HepG2 (cell line): Measurements from ENCODE around the gene RNF40. TPM values are rescaled to one million over a fixed set of nuclear protein-coding genes. Genes with fewer than 3 reads are reported as not detected.

Experiments
- ATAC-seq: fragments of 200-7000 bp; cut with Tn5 transposase; 3 replicates; pipeline ENCODE4 v1.9.1; 2020; ENCODE audit warnings: mild to moderate bottlenecking, moderate library complexity
- BruUV-seq: library from RNA; stranded (reverse); fragments of 400-500 nt; replicated peaks from 2 replicates; lab custom pipeline; 2021; lab: Mats Ljungman, UMichigan
- CTCF ChIA-PET: fragments of 300-600 bp; formaldehyde crosslinking; extraction: SDS; loops from one replicate; lab custom pipeline; 2021; ENCODE audit warnings: low total read pairs, inconsistent platforms, low intra/inter-chr PET ratio; lab: Yijun Ruan, JAX
- POLR2A ChIA-PET: fragments of 350-600 bp; sonication (Branson Sonifier 250); formaldehyde crosslinking; loops from one replicate; lab custom pipeline; 2020; ENCODE audit warnings: antibody characterized with exemption, inconsistent platforms; lab: Yijun Ruan, JAX
- DNase-seq: peaks from one replicate; pipeline ENCODE4 v3.0.0-alpha.2; 2015; ENCODE audit warnings: low spot score
- FAIRE-seq: peaks from 3 replicates; lab custom pipeline; 2011; peaks lifted over from hg19 to GRCh38; lab: Jason Lieb, UNC
- H2AFZ ChIP-seq: one replicate; pipeline ENCODE4 v1.6.1; 2011; ENCODE audit warnings: low read length, inconsistent platforms
- H3K27ac ChIP-seq: fragments of 300-600 bp; 3 replicates; pipeline ENCODE4 v1.8.0; 2011; ENCODE audit warnings: mixed run types, mild to moderate bottlenecking, mixed read lengths, low read length, inconsistent platforms; ENCODE audit not compliant: insufficient read depth; ENCODE audit errors: extremely low read length
- H3K27me3 ChIP-seq, 2 experiments: fragments of 200-600 bp in 1 of 2; 2 replicates in 1 of 2; 3 replicates in 1 of 2; pipeline versions ENCODE4 v1.6.0 to v1.8.0; 2011; ENCODE audit warnings: low read length in 2 of 2, mild to moderate bottlenecking in 2 of 2, moderate library complexity in 2 of 2, inconsistent platforms in 1 of 2; ENCODE audit not compliant: insufficient read depth in 2 of 2, control insufficient read depth in 1 of 2
- H3K36me3 ChIP-seq, 2 experiments: fragments of 200-600 bp in 1 of 2; replicated peaks in 1 of 2; 2 replicates in 1 of 2; 3 replicates in 1 of 2; pipeline versions ENCODE4 v1.5.1 to v1.8.0; 2011; ENCODE audit warnings: low read length in 2 of 2, inconsistent platforms in 1 of 2; ENCODE audit not compliant: insufficient read depth in 2 of 2, control insufficient read depth in 1 of 2
- H3K4me1 ChIP-seq: 2 replicates; pipeline ENCODE4 v1.5.1; 2012; ENCODE audit warnings: low read length, inconsistent platforms; ENCODE audit not compliant: insufficient read depth
- H3K4me2 ChIP-seq: 2 replicates; pipeline ENCODE4 v1.6.0; 2011; ENCODE audit warnings: low read depth, low read length, inconsistent platforms
- H3K4me3 ChIP-seq, 3 experiments: fragments of 200-600 bp in 1 of 3; sonication (generic), shearing (Covaris generic) in 1 of 3; replicated peaks in 1 of 3; 2 replicates each; pipeline ENCODE4 v1.5.1; 2011 to 2016; ENCODE audit warnings: low read length in 3 of 3, inconsistent platforms in 2 of 3, low read depth in 2 of 3, mild to moderate bottlenecking in 2 of 3, control low read depth in 1 of 3, mixed read lengths in 1 of 3; ENCODE audit not compliant: insufficient read depth in 1 of 3
- H3K79me2 ChIP-seq: one replicate; pipeline ENCODE4 v1.6.1; 2011; ENCODE audit warnings: low read length, inconsistent platforms; ENCODE audit not compliant: insufficient read depth
- H3K9ac ChIP-seq: 2 replicates; pipeline ENCODE4 v1.6.0; 2011; ENCODE audit warnings: mild to moderate bottlenecking, low read depth, low read length, inconsistent platforms; ENCODE audit not compliant: insufficient read depth
- H3K9me3 ChIP-seq: 2 replicates; pipeline ENCODE4 v1.5.1; 2012; ENCODE audit warnings: mild to moderate bottlenecking, low read length
- H4K20me1 ChIP-seq: 2 replicates; pipeline ENCODE4 v1.6.0; 2011; ENCODE audit warnings: inconsistent platforms, mild to moderate bottlenecking, low read length, moderate library complexity; ENCODE audit not compliant: insufficient read depth
- HINFP ChIP-seq: sonication (generic); formaldehyde crosslinking; IDR thresholded peaks from 2 replicates; pipeline ENCODE4 v1.4.0; 2020; ENCODE audit warnings: low read depth, mild to moderate bottlenecking, missing genetic modification reagents
- HNRNPLL ChIP-seq: fragments of 200-400 bp; formaldehyde crosslinking; IDR thresholded peaks from 2 replicates; pipeline ENCODE4 v1.6.1; 2017; ENCODE audit warnings: mild to moderate bottlenecking, low read depth, low read length; ENCODE audit not compliant: poor library complexity, severe bottlenecking
- ISL2 ChIP-seq: sonication (generic); formaldehyde crosslinking; IDR thresholded peaks from 2 replicates; pipeline ENCODE4 v1.5.0; 2020; ENCODE audit warnings: missing genetic modification reagents
- RAD51 ChIP-seq: fragments of 450-650 bp; IDR thresholded peaks from 2 replicates; pipeline ENCODE4 v1.6.1; 2016; ENCODE audit warnings: borderline replicate concordance
- RERE ChIP-seq: IDR thresholded peaks from 2 replicates; pipeline ENCODE4 v1.6.1; 2016; ENCODE audit warnings: low read depth, missing genetic modification reagents, missing compliant biosample characterization
- SIN3B ChIP-seq: fragments of 150-350 bp; IDR thresholded peaks from 2 replicates; pipeline ENCODE4 v1.6.1; 2014; ENCODE audit warnings: low read length
- ZBTB33 ChIP-seq: sonication (generic); formaldehyde crosslinking; IDR thresholded peaks from 2 replicates; pipeline ENCODE4 v1.4.0; 2020; ENCODE audit warnings: missing genetic modification reagents
- ZFP37 ChIP-seq: sonication (generic); formaldehyde crosslinking; IDR thresholded peaks from 2 replicates; pipeline ENCODE4 v1.4.0; 2020; ENCODE audit warnings: missing genetic modification reagents, borderline replicate concordance
- ZNF234 ChIP-seq: sonication (generic); formaldehyde crosslinking; conservative IDR thresholded peaks from 2 replicates; pipeline ENCODE4 v1.5.1; 2020; ENCODE audit warnings: mild to moderate bottlenecking, missing genetic modification reagents
- ZNF329 ChIP-seq: sonication (generic); formaldehyde crosslinking; IDR thresholded peaks from 2 replicates; pipeline ENCODE4 v1.9.0; 2021; ENCODE audit warnings: low read depth, mild to moderate bottlenecking, missing genetic modification reagents
- ZNF44 ChIP-seq: sonication (generic); formaldehyde crosslinking; IDR thresholded peaks from 2 replicates; pipeline ENCODE4 v1.5.1; 2020; ENCODE audit warnings: mild to moderate bottlenecking, missing genetic modification reagents
- ZNF597 ChIP-seq: sonication (generic); formaldehyde crosslinking; IDR thresholded peaks from 2 replicates; pipeline ENCODE4 v1.5.0; 2020; ENCODE audit warnings: missing genetic modification reagents
- ZNF7 ChIP-seq: IDR thresholded peaks from 2 replicates; pipeline ENCODE4 v1.6.1; 2016; ENCODE audit warnings: missing biosample characterization, missing genetic modification reagents
- WGBS: methylation state at CpG from one replicate; pipeline ENCODE4 v1.1.6; 2017; ENCODE audit warnings: low lambda C conversion rate; 5-methylcytosine and 5-hydroxymethylcytosine counted together
- in situ Hi-C: cut with HindIII; loops from 2 replicates; pipeline ENCODE4 v1.10.0; 2017; ENCODE audit warnings: low pct_unique_long_range_greater_than_20kb; ENCODE audit not compliant: extremely low pct_ligation_motif_present
- intact Hi-C: fragments of 100-400 bp; cut with micrococcal nuclease; formaldehyde crosslinking; loops from one replicate; pipeline ENCODE4 v1.10.0; 2022; ENCODE audit not compliant: unreplicated experiment
- polyA plus RNA-seq, 8 experiments: library from polyadenylated mRNA; depleted of rRNA in 3 of 8; stranded (reverse) in 7 of 8; unstranded in 1 of 8; fragments of >200 nt; fragmentation: Illumina TruSeq in 4 of 8; extraction: Trizol in 4 of 8; gene quantifications; 2 replicates each; pipeline versions ENCODE4 v1.2.1 to v1.2.3, GENCODE V29; 2011 to 2016; ENCODE audit warnings: low read depth in 4 of 8, missing spikeins in 1 of 8, mixed read lengths in 1 of 8; ENCODE audit not compliant: insufficient read depth in 1 of 8
- total RNA-seq, 5 experiments: library from RNA; depleted of rRNA; stranded (reverse); fragments of >200 nt; fragmentation: Illumina TruSeq; extraction: Trizol; gene quantifications; 2 replicates each; pipeline ENCODE4 v1.2.3, GENCODE V29; 2016; ENCODE audit warnings: low read depth in 1 of 5

RNF40 gene
- total and polyA plus RNA-seq, 2 of the 13 experiments (the other 11 are each of a cell fraction or from before 2014, with no cell fraction given): 84.0 to 85.6 TPM

GRCh38 chr16:30777591-30778297 lies 15.6 kb downstream of the RNF40 start:
- no peak overlapping the region for H3K27ac ChIP-seq
- H3K4me1 ChIP-seq: peaks cover 36% of the 10 kb centered on the region
- no peak overlapping the region for H3K4me3 ChIP-seq
- H3K27me3 ChIP-seq: no peaks in the 10 kb centered on the region; a peak in 1 of 5 replicates
- DNase-seq: no peak
- intact Hi-C loops: loop anchor here (5.0 kb wide), 1 partner anchor 35 kb away; no protein-coding TSS in a partner anchor
- peak overlapping the region; percentile 95; the same call in 1 of the 2 replicates for H3K4me2 ChIP-seq
- CTCF ChIA-PET: no interaction called here
- in situ Hi-C loops: no loop called here
- ATAC-seq: peak; percentile 14
- H3K36me3 ChIP-seq: peaks cover 18 to 36% of the 10 kb centered on the region in 2 experiments
- no TSS peak for BruUV-seq
- 93% methylated on average over 2 of the region's 7 CpGs for WGBS
- H2AFZ ChIP-seq: no peak overlapping the region
- POLR2A ChIA-PET: interaction anchor here (1.2 to 3.1 kb wide), 5 partner anchors 9 to 62 kb away, joined by 3 to 10 read pairs (median 6); partner anchors contain the start of genes PHKG2 and ZNF629
- H3K9me3 ChIP-seq: no peaks in the 10 kb centered on the region
- H3K9ac ChIP-seq: no peak overlapping the region
- FAIRE-seq: no peak
- H4K20me1 ChIP-seq: no peaks in the 10 kb centered on the region; the same call in 1 of the 2 replicates
- peaks cover 9% of the 10 kb centered on the region for H3K79me2 ChIP-seq
- TF ChIP-seq ZNF44 (CRISPR knock-in tag) (no peak; the same call in 1 of the 2 replicates), SIN3B (no peak), ZNF7 (no peak), ZFP37 (0 out of 2 replicates have a peak, but pooled peaks have one; percentile 53), RAD51 (no peak), ISL2 (CRISPR knock-in tag) (no peak), HNRNPLL (no peak), ZNF597 (CRISPR knock-in tag) (no peak), RERE (CRISPR knock-in tag) (no peak), HINFP (CRISPR knock-in tag) (no peak), ZBTB33 (CRISPR knock-in tag) (peak; percentile 69; the same call in 1 of the 2 replicates), ZNF329 (CRISPR knock-in tag) (no peak), ZNF234 (no peak)
